HCT116 (cell line): Measurements from ENCODE around the gene LRRC14B. TPM values are rescaled to one million over a fixed set of nuclear protein-coding genes. Genes with fewer than 3 reads are reported as not detected.

ENCODE experiments used
- ATAC-seq: fragments of 200-7000 bp; cut with Tn5 transposase; 2 replicates; pipeline ENCODE4 v1.9.1; 2020; ENCODE audit warnings: mild to moderate bottlenecking, moderate library complexity
- BruUV-seq: library from RNA; stranded (reverse); fragments of 400-500 nt; replicated peaks from 2 replicates; lab custom pipeline; 2021; lab: Mats Ljungman, UMichigan
- CTCF ChIA-PET: fragments of 300-600 bp; sonication (Branson Sonifier 250); formaldehyde crosslinking; loops from one replicate; lab custom pipeline; 2021; ENCODE audit warnings: antibody characterized with exemption; lab: Charles Lee
- POLR2A ChIA-PET: fragments of 300-600, 350-600 bp; sonication (Branson Sonifier 250); formaldehyde crosslinking; loops from one replicate; lab custom pipeline; 2021; ENCODE audit warnings: antibody characterized with exemption; lab: Charles Lee
- RAD21 ChIA-PET, 2 experiments: fragments of 300-600 bp; sonication (Branson Sonifier 250); formaldehyde crosslinking; loops; one replicate each; lab custom pipeline; 2023; ENCODE audit warnings: low total read pairs in 2 of 2; ENCODE audit not compliant: uncharacterized antibody in 2 of 2, unreplicated experiment in 2 of 2, low non-redundant PET in 1 of 2; lab: Charles Lee
- DNase-seq: peaks from one replicate; pipeline ENCODE4 v3.0.0-alpha.2; 2010; ENCODE audit warnings: low read depth, low spot score
- H2AFZ ChIP-seq: fragments of 200-600 bp; shearing (Covaris generic), sonication (generic); 2 replicates; pipeline ENCODE4 v1.6.1; 2017; ENCODE audit warnings: low read depth, mixed run types, mixed read lengths, antibody characterized with exemption, low read length; ENCODE audit not compliant: poor library complexity, severe bottlenecking
- H3K27ac ChIP-seq: 2 replicates; pipeline ENCODE4 v1.5.1; 2012; ENCODE audit warnings: low read depth, low read length
- H3K27me3 ChIP-seq: fragments of 200-600 bp; sonication (generic); 2 replicates; pipeline ENCODE4 v1.6.1; 2016; ENCODE audit warnings: mixed run types, low read length, mixed read lengths; ENCODE audit not compliant: insufficient read depth
- H3K36me3 ChIP-seq, 2 experiments: fragments of 200-500 bp in 1 of 2; fragments of 200-600 bp in 1 of 2; sonication (Bioruptor generic) in 1 of 2; sonication (generic) in 1 of 2; 2 replicates each; pipeline versions ENCODE4 v1.5.1 to v1.6.1; 2014 to 2016; ENCODE audit warnings: low read length in 2 of 2, inconsistent platforms in 1 of 2, mixed read lengths in 1 of 2, mixed run types in 1 of 2; ENCODE audit not compliant: insufficient read depth in 2 of 2, control insufficient read depth in 1 of 2
- H3K4me1 ChIP-seq, 2 experiments: fragments of 200-600 bp in 1 of 2; sonication (generic) in 1 of 2; 2 replicates each; pipeline versions ENCODE4 v1.5.1 to v1.6.1; 2012 to 2017; ENCODE audit warnings: low read length in 2 of 2, inconsistent platforms in 1 of 2, mild to moderate bottlenecking in 1 of 2, mixed read lengths in 1 of 2, mixed run types in 1 of 2, moderate library complexity in 1 of 2; ENCODE audit not compliant: insufficient read depth in 2 of 2, control insufficient read depth in 1 of 2
- H3K4me2 ChIP-seq: fragments of 200-600 bp; sonication (generic); 2 replicates; pipeline ENCODE4 v1.6.1; 2017; ENCODE audit warnings: mixed run types, low read length, mixed read lengths
- H3K4me3 ChIP-seq, 2 experiments: fragments of 200-600 bp in 1 of 2; sonication (generic) in 1 of 2; replicated peaks in 1 of 2; 2 replicates each; pipeline ENCODE4 v1.5.1; 2011 to 2016; ENCODE audit warnings: low read length in 2 of 2, control low read depth in 1 of 2, low read depth in 1 of 2, mild to moderate bottlenecking in 1 of 2, mixed read lengths in 1 of 2, mixed run types in 1 of 2
- H3K79me2 ChIP-seq: fragments of 200-600 bp; sonication (generic); 2 replicates; pipeline ENCODE4 v1.6.1; 2017; ENCODE audit warnings: mild to moderate bottlenecking, mixed run types, low read length, moderate library complexity, mixed read lengths; ENCODE audit not compliant: insufficient read depth
- H3K9ac ChIP-seq: fragments of 200-600 bp; sonication (generic); 2 replicates; pipeline ENCODE4 v1.6.1; 2016; ENCODE audit warnings: low read length, mixed read lengths
- H3K9me2 ChIP-seq: fragments of 200-600 bp; sonication (generic), shearing (Covaris generic); 2 replicates; pipeline ENCODE4 v1.6.1; 2017; ENCODE audit warnings: mixed run types, mild to moderate bottlenecking, moderate library complexity; ENCODE audit not compliant: insufficient read depth
- H3K9me3 ChIP-seq, 2 experiments: fragments of 200-500 bp in 1 of 2; fragments of 200-600 bp in 1 of 2; sonication (Bioruptor generic) in 1 of 2; sonication (generic) in 1 of 2; 2 replicates each; pipeline ENCODE4 v1.6.1; 2014 to 2017; ENCODE audit warnings: low read length in 2 of 2, mixed read lengths in 2 of 2, inconsistent platforms in 1 of 2, low read depth in 1 of 2, mild to moderate bottlenecking in 1 of 2, mixed run types in 1 of 2, moderate library complexity in 1 of 2; ENCODE audit not compliant: control insufficient read depth in 1 of 2, insufficient read depth in 1 of 2
- H4K20me1 ChIP-seq: fragments of 200-600 bp; sonication (generic), shearing (Covaris generic); 2 replicates; pipeline ENCODE4 v1.6.1; 2017; ENCODE audit warnings: mixed run types, mild to moderate bottlenecking, moderate library complexity; ENCODE audit not compliant: insufficient read depth
- ATF3 ChIP-seq: IDR thresholded peaks from 2 replicates; pipeline ENCODE4 v1.6.1; 2012
- CTCF ChIP-seq, 3 experiments: fragments of 200-600 bp in 1 of 3; sonication (generic) in 1 of 3; IDR thresholded peaks in 2 of 3; conservative IDR thresholded peaks in 1 of 3; 2 replicates each; pipeline ENCODE4 v1.5.1; 2012 to 2017; ENCODE audit warnings: low read depth in 2 of 3, low read length in 2 of 3, antibody characterized with exemption in 1 of 3, borderline replicate concordance in 1 of 3, control low read depth in 1 of 3, mild to moderate bottlenecking in 1 of 3, mixed read lengths in 1 of 3, mixed run types in 1 of 3, moderate library complexity in 1 of 3; ENCODE audit not compliant: insufficient read depth in 1 of 3
- EGR1 ChIP-seq: IDR thresholded peaks from 2 replicates; pipeline ENCODE4 v1.6.1; 2012; ENCODE audit warnings: low read depth
- ELF1 ChIP-seq: IDR thresholded peaks from 2 replicates; pipeline ENCODE4 v1.6.1; 2012; ENCODE audit warnings: low read depth, borderline replicate concordance
- EZH2 ChIP-seq: fragments of 200-600 bp; sonication (generic); IDR thresholded peaks from 2 replicates; pipeline ENCODE4 v1.6.1; 2017; ENCODE audit warnings: antibody characterized with exemption, mixed run types
- EZH2phosphoT487 ChIP-seq: fragments of 200-600 bp; IDR thresholded peaks from 2 replicates; pipeline ENCODE4 v1.6.1; 2018; ENCODE audit warnings: antibody characterized with exemption, borderline replicate concordance
- FOSL1 ChIP-seq: IDR thresholded peaks from 2 replicates; pipeline ENCODE4 v1.6.1; 2012; ENCODE audit warnings: low read depth
- JUND ChIP-seq: IDR thresholded peaks from 2 replicates; pipeline ENCODE4 v1.6.1; 2012
- MAX ChIP-seq: IDR thresholded peaks from 2 replicates; pipeline ENCODE4 v1.6.1; 2012
- POLR2A ChIP-seq: IDR thresholded peaks from 2 replicates; pipeline ENCODE4 v1.7.0; 2011; ENCODE audit warnings: borderline replicate concordance; ENCODE audit not compliant: insufficient read depth, insufficient read length; ENCODE audit errors: extremely low read depth
- POLR2AphosphoS5 ChIP-seq: IDR thresholded peaks from 2 replicates; pipeline ENCODE4 v1.6.1; 2011; ENCODE audit warnings: mild to moderate bottlenecking, low read depth, low read length, moderate library complexity
- SP1 ChIP-seq: IDR thresholded peaks from 2 replicates; pipeline ENCODE4 v1.6.1; 2012; ENCODE audit warnings: low read depth
- SRF ChIP-seq: IDR thresholded peaks from 2 replicates; pipeline ENCODE4 v1.6.1; 2012; ENCODE audit warnings: low read depth
- TCF7L2 ChIP-seq: IDR thresholded peaks from 2 replicates; pipeline ENCODE4 v1.7.0; 2011; ENCODE audit warnings: borderline replicate concordance, inconsistent platforms; ENCODE audit not compliant: insufficient read depth, insufficient read length; ENCODE audit errors: extremely low read depth
- YY1 ChIP-seq: IDR thresholded peaks from 2 replicates; pipeline ENCODE4 v1.6.1; 2011; ENCODE audit warnings: low read length, low read depth, moderate library complexity, mild to moderate bottlenecking; ENCODE audit not compliant: insufficient replicate concordance; ENCODE audit errors: extremely low read depth
- ZFX ChIP-seq: fragments of 450-650 bp; IDR thresholded peaks from 2 replicates; pipeline ENCODE4 v1.6.1; 2017
- ZNF274 ChIP-seq: fragments of 200-500 bp; sonication (Bioruptor generic); IDR thresholded peaks from 2 replicates; pipeline ENCODE4 v1.6.1; 2014; ENCODE audit warnings: mild to moderate bottlenecking, low read depth, low read length, inconsistent platforms
- intact Hi-C: fragments of 100-400 bp; cut with micrococcal nuclease; formaldehyde crosslinking; loops from 2 replicates; pipeline ENCODE4 v1.10.0; 2022
- total RNA-seq: library from RNA; stranded (reverse); gene quantifications from one replicate; pipeline ENCODE4 v1.2.1, GENCODE V29; 2021; ENCODE audit not compliant: unreplicated experiment

LRRC14B gene
- total RNA-seq, 1 experiment from 2014 or later, result not detected

GRCh38 chr5:143041-143440 is 48.3 kb upstream of the LRRC14B start:
- ChIA-PET CTCF (no interaction called here), POLR2A (no interaction called here), RAD21 (no interaction called here)
- no peaks in the 10 kb centered on the region for H3K27me3 ChIP-seq
- H3K27ac ChIP-seq, result no peak overlapping the region
- no peaks in the 10 kb centered on the region for H3K79me2 ChIP-seq
- ATAC-seq (no peak), DNase-seq (no peak)
- no peaks in the 10 kb centered on the region for H3K9me2 ChIP-seq
- intact Hi-C loops, result no loop called here
- no peak overlapping the region for H3K4me2 ChIP-seq
- H2AFZ ChIP-seq, result no peak overlapping the region
- H3K4me1 ChIP-seq, result no peaks in the 10 kb centered on the region
- H4K20me1 ChIP-seq, result no peaks in the 10 kb centered on the region
- H3K4me3 ChIP-seq, result no peak overlapping the region
- peaks cover 4% of the 10 kb centered on the region in 2 experiments; a peak in 2 of 4 replicates for H3K9me3 ChIP-seq
- no peak overlapping the region for H3K9ac ChIP-seq
- no TSS peak for BruUV-seq
- TF ChIP-seq ATF3, result no peak
- TF ChIP-seq MAX, result no peak
- no peak for TF ChIP-seq TCF7L2
- no peak for TF ChIP-seq EZH2phosphoT487
- TF ChIP-seq EZH2, result no peak
- no peak for TF ChIP-seq ZNF274
- TF ChIP-seq ZFX, result no peak
- H3K36me3 ChIP-seq, result no peaks in the 10 kb centered on the region

GRCh38 chr5:144941-145340 is 46.4 kb upstream of the LRRC14B start:
- H3K4me2 ChIP-seq, result no peak overlapping the region
- DNase-seq (no peak), ATAC-seq (no peak)
- no peak overlapping the region for H3K4me3 ChIP-seq
- H3K9me3 ChIP-seq, result peaks cover 4 to 9% of the 10 kb centered on the region in 2 experiments; a peak in 2 of 4 replicates
- H3K27me3 ChIP-seq, result no peaks in the 10 kb centered on the region
- POLR2A ChIA-PET, result no interaction called here
- H2AFZ ChIP-seq, result no peak overlapping the region
- no peak overlapping the region for H3K27ac ChIP-seq
- intact Hi-C loops, result no loop called here
- H3K9me2 ChIP-seq, result no peaks in the 10 kb centered on the region
- CTCF ChIA-PET, result no interaction called here
- no peak overlapping the region for H3K9ac ChIP-seq
- H4K20me1 ChIP-seq, result no peaks in the 10 kb centered on the region
- no peaks in the 10 kb centered on the region for H3K79me2 ChIP-seq
- H3K36me3 ChIP-seq, result no peaks in the 10 kb centered on the region
- RAD21 ChIA-PET, result no interaction called here
- no peaks in the 10 kb centered on the region for H3K4me1 ChIP-seq
- no TSS peak for BruUV-seq
- no peak for TF ChIP-seq EGR1
- no peak for TF ChIP-seq SP1
- TF ChIP-seq POLR2A, result no peak
- no peak for TF ChIP-seq EZH2phosphoT487
- no peak for TF ChIP-seq MAX
- no peak for TF ChIP-seq ATF3
- TF ChIP-seq TCF7L2, result no peak
- TF ChIP-seq POLR2AphosphoS5, result no peak
- TF ChIP-seq ELF1, result no peak
- no peak for TF ChIP-seq CTCF (IDR thresholded peaks at IDR 0.05 in 2 of 3, conservative IDR thresholded peaks at IDR 0.05 in 1 of 3; ENCODE audit: borderline replicate concordance in 1 of 3, insufficient read depth in 1 of 3, low read depth in 2 of 3, low read length in 2 of 3)
- TF ChIP-seq FOSL1, result no peak
- TF ChIP-seq JUND, result no peak
- TF ChIP-seq YY1, result no peak
- no peak for TF ChIP-seq SRF
